ENCODE measurements around the gene NEK6. TPM values are rescaled to one million over a fixed set of nuclear protein-coding genes. Genes with fewer than 3 reads are reported as not detected.

NEK6 gene
- total RNA-seq, 2 experiments from 2014 or later = 0.89 to 1.7 TPM

DNA sequence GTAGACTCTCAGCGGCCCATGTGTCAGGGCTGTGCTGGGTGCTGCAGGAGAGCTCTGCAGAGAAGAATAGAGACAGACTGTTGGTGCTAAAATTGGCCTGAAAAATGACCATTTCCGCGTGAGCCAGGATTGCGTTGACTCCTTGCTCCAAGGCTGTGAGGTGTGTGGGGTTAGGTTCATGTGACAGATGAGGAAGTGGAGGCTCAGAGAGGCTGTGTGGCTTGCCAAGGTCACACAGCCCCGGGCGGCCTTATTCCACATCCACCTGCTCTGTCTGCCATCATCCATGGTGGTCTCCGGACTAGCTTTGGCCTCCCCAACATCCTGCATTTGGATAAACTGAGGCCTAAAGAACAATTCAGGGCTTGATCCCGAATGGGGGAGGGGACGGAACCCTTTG is 15.2 kb downstream of the NEK6 start:
- CTCF ChIA-PET = no interaction called here
- TF ChIP-seq CTCF (IDR thresholded peaks at IDR 0.05) = no peak

DNA sequence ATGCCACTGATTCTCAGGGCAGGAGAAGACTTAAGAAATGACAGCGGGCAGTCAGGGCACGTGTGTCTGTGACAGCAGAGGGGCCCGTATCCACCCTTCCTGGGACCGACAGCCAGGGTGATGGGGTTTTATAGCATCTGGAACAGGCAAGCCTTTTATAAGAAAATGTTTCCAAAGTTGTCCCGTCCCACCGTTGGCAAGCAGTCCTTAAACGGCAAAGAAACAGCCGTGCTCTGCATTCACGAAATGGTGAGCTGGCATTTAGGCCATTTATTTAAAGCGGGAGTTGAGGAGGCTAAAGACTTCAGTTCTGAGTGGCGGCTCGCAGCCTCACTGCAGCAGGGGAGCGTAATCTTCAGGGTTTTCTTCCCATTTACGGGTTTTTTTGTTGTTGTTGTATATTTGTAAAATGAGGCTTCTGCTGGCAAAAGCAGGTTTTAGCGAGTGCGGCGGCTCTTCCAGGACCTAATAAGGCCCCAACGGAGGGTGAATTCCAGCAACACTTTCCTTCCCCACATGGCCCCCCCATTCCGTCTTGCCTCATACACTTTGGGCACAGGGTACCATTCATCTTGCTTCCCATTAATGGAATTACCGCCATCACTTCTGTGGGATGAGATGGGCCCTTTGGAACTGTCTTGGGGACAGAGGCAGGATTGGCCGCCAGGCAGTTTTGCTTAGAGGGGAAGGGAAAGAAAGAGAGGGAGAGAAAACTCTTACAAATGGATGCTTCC is 15.8 kb downstream of the NEK6 start:
- Mint-ChIP-seq H3K4me3 (no peak overlapping the region), H3K9me3 (no peaks in the 10 kb centered on the region), H3K36me3 (ENCODE audit: low read depth) (no peaks in the 10 kb centered on the region), H3K4me1 (ENCODE audit: low read depth) (no peaks in the 10 kb centered on the region), H3K27ac (no peak overlapping the region), H3K27me3 (no peaks in the 10 kb centered on the region)
- ChIA-PET CTCF (no interaction called here), POLR2A (no interaction called here)
- ATAC-seq (ENCODE audit: poor library complexity) (no peak), DNase-seq (no peak)
- Histone ChIP-seq H3K9me3 (ENCODE audit: control insufficient read depth in 1 of 2, insufficient read depth in 1 of 2, low read length in 2 of 2) (no peaks in the 10 kb centered on the region), H3K27me3 (ENCODE audit: control insufficient read depth in 1 of 2, insufficient read depth in 2 of 2, low read length in 2 of 2) (no peaks in the 10 kb centered on the region), H3K36me3 (ENCODE audit: insufficient read depth, low read length) (no peaks in the 10 kb centered on the region), H3K27ac (ENCODE audit: low read depth in 1 of 2, low read length in 2 of 2) (no peak overlapping the region), H3K4me3 (ENCODE audit: low read length) (no peak overlapping the region), H3K4me1 (ENCODE audit: insufficient read depth, low read length) (peaks cover 2% of the 10 kb centered on the region)
- TF ChIP-seq CTCF (IDR thresholded peaks at IDR 0.05) = no peak
- intact Hi-C loops (cut with DNase I, micrococcal nuclease) = no loop called here

More for the DNA sequence above, 15.2 kb downstream of the NEK6 start:
- Histone ChIP-seq H3K9me3 (ENCODE audit: control insufficient read depth in 1 of 2, insufficient read depth in 1 of 2, low read length in 2 of 2) (no peaks in the 10 kb centered on the region), H3K4me3 (ENCODE audit: low read length) (no peak overlapping the region), H3K27ac (ENCODE audit: low read depth in 1 of 2, low read length in 2 of 2) (no peak overlapping the region), H3K4me1 (ENCODE audit: insufficient read depth, low read length) (peaks cover 2% of the 10 kb centered on the region), H3K36me3 (ENCODE audit: insufficient read depth, low read length) (no peaks in the 10 kb centered on the region), H3K27me3 (ENCODE audit: control insufficient read depth in 1 of 2, insufficient read depth in 2 of 2, low read length in 2 of 2) (no peaks in the 10 kb centered on the region)
- ATAC-seq (ENCODE audit: poor library complexity) (no peak), DNase-seq (no peak)
- Mint-ChIP-seq H3K4me1 (ENCODE audit: low read depth) (no peaks in the 10 kb centered on the region), H3K36me3 (ENCODE audit: low read depth) (no peaks in the 10 kb centered on the region), H3K4me3 (no peak overlapping the region), H3K27me3 (no peaks in the 10 kb centered on the region), H3K27ac (no peak overlapping the region), H3K9me3 (no peaks in the 10 kb centered on the region)
- POLR2A ChIA-PET = no interaction called here
- intact Hi-C loops (cut with DNase I, micrococcal nuclease) = no loop called here

DNA sequence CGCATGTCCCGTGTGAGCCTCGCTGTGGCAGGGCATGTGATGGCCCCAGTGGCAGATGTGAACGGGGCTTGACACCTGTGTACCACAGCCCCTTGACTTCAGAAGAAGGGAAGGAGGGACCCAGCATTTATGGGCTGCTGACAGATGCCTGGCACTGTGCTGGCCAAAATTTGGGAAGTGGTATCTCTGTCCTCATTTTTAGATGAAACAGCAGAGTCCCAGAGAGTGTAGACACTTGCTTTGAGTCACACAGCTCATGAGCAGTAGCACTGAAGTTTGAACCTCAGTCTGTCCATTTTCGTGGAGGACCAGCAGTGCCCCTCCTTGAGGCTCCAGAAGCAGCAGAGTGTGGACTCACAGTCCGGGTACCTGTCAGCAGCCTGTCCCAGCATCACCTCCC is 16.5 kb downstream of the NEK6 start:
- intact Hi-C loops (cut with DNase I, micrococcal nuclease) = no loop called here
- ATAC-seq (ENCODE audit: poor library complexity) (no peak), DNase-seq (no peak)
- ChIA-PET POLR2A (no interaction called here), CTCF (no interaction called here)
- H3K4me1 Mint-ChIP-seq (ENCODE audit: low read depth) = no peaks in the 10 kb centered on the region
- H3K9me3 Mint-ChIP-seq = no peaks in the 10 kb centered on the region
- peaks cover 5% of the 10 kb centered on the region for H3K4me1 ChIP-seq (ENCODE audit: insufficient read depth, low read length)
- H3K36me3 Mint-ChIP-seq (ENCODE audit: low read depth) = no peaks in the 10 kb centered on the region
- no peak overlapping the region for H3K4me3 Mint-ChIP-seq
- H3K27me3 Mint-ChIP-seq = no peaks in the 10 kb centered on the region
- TF ChIP-seq CTCF (IDR thresholded peaks at IDR 0.05) = no peak
- H3K9me3 ChIP-seq (ENCODE audit: control insufficient read depth in 1 of 2, insufficient read depth in 1 of 2, low read length in 2 of 2) = no peaks in the 10 kb centered on the region
- no peak overlapping the region for H3K27ac Mint-ChIP-seq
- H3K4me3 ChIP-seq (ENCODE audit: low read length) = no peak overlapping the region
- no peaks in the 10 kb centered on the region for H3K36me3 ChIP-seq (ENCODE audit: insufficient read depth, low read length)
- no peak overlapping the region for H3K27ac ChIP-seq (ENCODE audit: low read depth in 1 of 2, low read length in 2 of 2)
- no peaks in the 10 kb centered on the region for H3K27me3 ChIP-seq (ENCODE audit: control insufficient read depth in 1 of 2, insufficient read depth in 2 of 2, low read length in 2 of 2)
